Mucosa of descending colon (tissue), 3 donors: Measurements from ENCODE around the gene GAK. TPM values are rescaled to one million over a fixed set of nuclear protein-coding genes. Genes with fewer than 3 reads are reported as not detected.

Source experiments
- ATAC-seq: fragments of 200-7000 bp; cut with Tn5 transposase; one replicate; pipeline ENCODE4 v1.9.1; 2020; ENCODE audit warnings: mild to moderate bottlenecking, moderate library complexity
- DNase-seq, 3 donors: peaks; one replicate each; pipeline ENCODE4 v3.0.0-alpha.2; 2020
- H3K36me3 ChIP-seq: fragments of 200-600 bp; one replicate; pipeline ENCODE4 v1.8.0; 2021; ENCODE audit warnings: low read depth, mild to moderate bottlenecking
- H3K4me1 ChIP-seq: fragments of 200-600 bp; one replicate; pipeline ENCODE4 v1.8.0; 2021; ENCODE audit warnings: low read depth, mild to moderate bottlenecking
- H3K4me3 ChIP-seq: fragments of 200-600 bp; one replicate; pipeline ENCODE4 v1.8.0; 2021; ENCODE audit warnings: mild to moderate bottlenecking
- H3K9me3 ChIP-seq: fragments of 200-600 bp; one replicate; pipeline ENCODE4 v1.8.0; 2021; ENCODE audit warnings: mild to moderate bottlenecking
- intact Hi-C, 2 donors: fragments of 100-400 bp; cut with DNase I in 1 of 2; cut with micrococcal nuclease in 1 of 2; formaldehyde crosslinking; loops; one replicate each; pipeline versions ENCODE4 v1.11.0 to v1.11.1; 2022; cut with DNase I, micrococcal nuclease
- total RNA-seq, 3 donors: library from RNA; stranded (reverse); fragmentation: NEBNext Ultra II Directional in 2 of 3; extraction: Animal tissue kit (Norgen Biotek cat#: 25700) in 2 of 3; gene quantifications; one replicate each; pipeline versions ENCODE4 v1.2.1 to v1.2.4, GENCODE V29; 2021 to 2023
- TF ChIP-seq, protein P1 (sequence below): fragments of 200-600 bp; IDR thresholded peaks from one replicate; pipeline ENCODE4 v1.8.0; 2022; ENCODE audit warnings: antibody characterized with exemption, mild to moderate bottlenecking
- donor health status: DM: no; HTN: no; CAD: no; lungs with moderate emphysema.
- donor health status: DM: no; HTN: no; CAD: no.
- donor health status: DM: no; HTN: yes; CAD: no.

Gene GAK
- total RNA-seq, 3 donors from 2014 or later = 155 to 259 (median 244) TPM

- no peaks in the 10 kb centered on the region for H3K9me3 ChIP-seq
- H3K4me3 ChIP-seq = no peak overlapping the region
- intact Hi-C loops = no loop called here
- DNase-seq (no peak), ATAC-seq (no peak)
- no peaks in the 10 kb centered on the region for H3K4me1 ChIP-seq
- TF ChIP-seq, protein P1, sequence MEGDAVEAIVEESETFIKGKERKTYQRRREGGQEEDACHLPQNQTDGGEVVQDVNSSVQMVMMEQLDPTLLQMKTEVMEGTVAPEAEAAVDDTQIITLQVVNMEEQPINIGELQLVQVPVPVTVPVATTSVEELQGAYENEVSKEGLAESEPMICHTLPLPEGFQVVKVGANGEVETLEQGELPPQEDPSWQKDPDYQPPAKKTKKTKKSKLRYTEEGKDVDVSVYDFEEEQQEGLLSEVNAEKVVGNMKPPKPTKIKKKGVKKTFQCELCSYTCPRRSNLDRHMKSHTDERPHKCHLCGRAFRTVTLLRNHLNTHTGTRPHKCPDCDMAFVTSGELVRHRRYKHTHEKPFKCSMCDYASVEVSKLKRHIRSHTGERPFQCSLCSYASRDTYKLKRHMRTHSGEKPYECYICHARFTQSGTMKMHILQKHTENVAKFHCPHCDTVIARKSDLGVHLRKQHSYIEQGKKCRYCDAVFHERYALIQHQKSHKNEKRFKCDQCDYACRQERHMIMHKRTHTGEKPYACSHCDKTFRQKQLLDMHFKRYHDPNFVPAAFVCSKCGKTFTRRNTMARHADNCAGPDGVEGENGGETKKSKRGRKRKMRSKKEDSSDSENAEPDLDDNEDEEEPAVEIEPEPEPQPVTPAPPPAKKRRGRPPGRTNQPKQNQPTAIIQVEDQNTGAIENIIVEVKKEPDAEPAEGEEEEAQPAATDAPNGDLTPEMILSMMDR = no peak
- peaks cover 7% of the 10 kb centered on the region for H3K36me3 ChIP-seq
These were observed 42.6 kb downstream of the GAK start for GRCh38 chr4:889516-889915.

GRCh38 chr4:888029-888428 lies 44.1 kb downstream of the GAK start:
- peaks cover 3% of the 10 kb centered on the region for H3K36me3 ChIP-seq
- no peaks in the 10 kb centered on the region for H3K4me1 ChIP-seq
- no peak overlapping the region for H3K4me3 ChIP-seq
- H3K9me3 ChIP-seq = no peaks in the 10 kb centered on the region
- ATAC-seq (no peak), DNase-seq (no peak)
- intact Hi-C loops = no loop called here
- TF ChIP-seq, protein P1 = no peak

- ATAC-seq (no peak), DNase-seq (no peak)
- no peaks in the 10 kb centered on the region for H3K4me1 ChIP-seq
- no peaks in the 10 kb centered on the region for H3K9me3 ChIP-seq
- H3K36me3 ChIP-seq = peaks cover 3% of the 10 kb centered on the region
- TF ChIP-seq, protein P1 = no peak
- intact Hi-C loops = no loop called here
- H3K4me3 ChIP-seq = no peak overlapping the region
These were observed 44.9 kb downstream of the GAK start for GRCh38 chr4:887034-887763.

- H3K4me1 ChIP-seq = no peaks in the 10 kb centered on the region
- DNase-seq (no peak), ATAC-seq (no peak)
- peaks cover 7% of the 10 kb centered on the region for H3K36me3 ChIP-seq
- TF ChIP-seq, protein P1 = no peak
- intact Hi-C loops = no loop called here
- H3K9me3 ChIP-seq = no peaks in the 10 kb centered on the region
- no peak overlapping the region for H3K4me3 ChIP-seq
These were observed 45.9 kb downstream of the GAK start for GRCh38 chr4:886244-886643.

DNA sequence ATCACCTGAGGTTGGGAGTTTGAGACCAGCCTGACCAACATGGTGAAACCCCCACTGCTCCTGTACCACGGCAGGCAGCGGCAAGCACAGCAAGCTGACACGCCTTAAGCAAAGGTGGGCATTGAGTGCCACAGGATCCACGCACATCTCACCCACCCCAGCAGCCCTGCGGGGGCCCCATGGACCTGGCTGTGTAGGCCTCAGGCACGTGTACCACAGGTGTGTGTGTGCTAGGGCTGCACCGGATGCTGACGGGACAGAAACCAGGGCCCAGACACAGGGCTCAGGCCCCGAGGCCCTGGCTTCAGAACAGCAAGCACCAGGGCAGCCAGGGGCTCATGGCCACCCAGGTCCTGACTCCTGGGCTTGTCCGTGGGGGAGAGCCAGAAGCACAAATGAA lies 46.8 kb downstream of the GAK start:
- Histone ChIP-seq H3K4me1 (no peaks in the 10 kb centered on the region), H3K4me3 (no peak overlapping the region), H3K36me3 (peaks cover 7% of the 10 kb centered on the region), H3K9me3 (no peaks in the 10 kb centered on the region)
- intact Hi-C loops = no loop called here
- ATAC-seq = no peak
- TF ChIP-seq, protein P1 = no peak
- DNase-seq = no peak
